ENCODE data around the gene NSF. TPM values are rescaled to one million over a fixed set of nuclear protein-coding genes. Genes with fewer than 3 reads are reported as not detected.
"Not testable (repeated sequence)": the region's sequence is repeated elsewhere in the genome, so short reads cannot be mapped to it uniquely, and the experiment has no call there.

Gene NSF
- polyA plus RNA-seq, 3 donors, result 30.4 to 35.9 (median 32.9) TPM

- DNase-seq, result no peak
Observed at GRCh38 chr17:46773221-46773605, 182.7 kb downstream of the NSF start.

- DNase-seq, result no peak
Observed at GRCh38 chr17:46773676-46774075, 183.2 kb downstream of the NSF start.

- DNase-seq, result no peak
Observed at GRCh38 chr17:46774108-46774737, 183.8 kb downstream of the NSF start.

GRCh38 chr17:46776298-46777005 is 186.0 kb downstream of the NSF start:
- DNase-seq, result no peak

- no peak for DNase-seq
Observed at GRCh38 chr17:46777943-46778915, 187.8 kb downstream of the NSF start.

- no peak for DNase-seq
Observed at GRCh38 chr17:46780003-46780373, 189.5 kb downstream of the NSF start.

GRCh38 chr17:46782250-46782953 is 191.9 kb downstream of the NSF start:
- no peak for DNase-seq

GRCh38 chr17:46783031-46783593 is 192.6 kb downstream of the NSF start:
- no peak for DNase-seq

GRCh38 chr17:46785696-46786095 is 195.2 kb downstream of the NSF start:
- DNase-seq, result no peak

GRCh38 chr17:46787478-46787877 is 197.0 kb downstream of the NSF start:
- DNase-seq, result no peak

GRCh38 chr17:46788300-46788699 is 197.8 kb downstream of the NSF start:
- no peak for DNase-seq

GRCh38 chr17:46788796-46789195 is 198.3 kb downstream of the NSF start:
- DNase-seq, result no peak

- no peak for DNase-seq
Observed at GRCh38 chr17:46789610-46790009, 199.1 kb downstream of the NSF start.

GRCh38 chr17:46790216-46790615 is 199.7 kb downstream of the NSF start:
- DNase-seq, result no peak

- no peak for DNase-seq
Observed at GRCh38 chr17:46791531-46791930, 201.1 kb downstream of the NSF start.

- no peak for DNase-seq
Observed at GRCh38 chr17:46792071-46792470, 201.6 kb downstream of the NSF start.

- not testable (repeated sequence) for DNase-seq
Observed at GRCh38 chr17:46793023-46793422, 202.6 kb downstream of the NSF start.

GRCh38 chr17:46793541-46793940 is 203.1 kb downstream of the NSF start:
- DNase-seq, result no peak

- DNase-seq, result no peak
Observed at GRCh38 chr17:46794318-46794717, 203.8 kb downstream of the NSF start.

- DNase-seq, result no peak
Observed at GRCh38 chr17:46795379-46795952, 205.0 kb downstream of the NSF start.

- DNase-seq, result no peak
Observed at GRCh38 chr17:46796084-46796483, 205.6 kb downstream of the NSF start.
